Skeletal muscle cell (primary cell): Measurements from ENCODE around the gene FBXO48.
A peak's percentile ranks its signal among the peaks of the same experiment; 100 is the strongest.
"Not testable (repeated sequence)": the region's sequence is repeated elsewhere in the genome, so short reads cannot be mapped to it uniquely, and the experiment has no call there.

Experiments used
- DNase-seq: peaks from one replicate; pipeline ENCODE4 v3.0.0-alpha.2; 2010; ENCODE audit warnings: low read depth
- H3K4me3 ChIP-seq: 2 replicates; pipeline ENCODE4 v1.5.1; 2011; ENCODE audit warnings: low read depth, mild to moderate bottlenecking, control low read depth, low read length, moderate library complexity

FBXO48 gene, protein sequence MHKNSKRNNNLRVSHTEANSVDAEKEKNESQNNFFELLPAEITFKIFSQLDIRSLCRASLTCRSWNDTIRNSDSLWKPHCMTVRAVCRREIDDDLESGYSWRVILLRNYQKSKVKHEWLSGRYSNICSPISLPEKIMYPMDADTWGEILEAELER

GRCh38 chr2:68467077-68467960 is at the start of gene FBXO48, which contains the start of gene APLF:
TSS of gene FBXO48 (minus strand) at chr2:68467294. CDS start at chr2:68465145, 2,149 bp downstream.
TSS of gene APLF (plus strand) at chr2:68467585. CDS start at chr2:68467732, 147 bp downstream.
- DNase-seq = peak; percentile 96
- peak within 1 kb of the TSS; percentile 95 for H3K4me3 ChIP-seq

- no peak overlapping the region for H3K4me3 ChIP-seq
- no peak for DNase-seq
Measured at GRCh38 chr2:68516051-68516955, 49.2 kb upstream of the FBXO48 start.

DNA sequence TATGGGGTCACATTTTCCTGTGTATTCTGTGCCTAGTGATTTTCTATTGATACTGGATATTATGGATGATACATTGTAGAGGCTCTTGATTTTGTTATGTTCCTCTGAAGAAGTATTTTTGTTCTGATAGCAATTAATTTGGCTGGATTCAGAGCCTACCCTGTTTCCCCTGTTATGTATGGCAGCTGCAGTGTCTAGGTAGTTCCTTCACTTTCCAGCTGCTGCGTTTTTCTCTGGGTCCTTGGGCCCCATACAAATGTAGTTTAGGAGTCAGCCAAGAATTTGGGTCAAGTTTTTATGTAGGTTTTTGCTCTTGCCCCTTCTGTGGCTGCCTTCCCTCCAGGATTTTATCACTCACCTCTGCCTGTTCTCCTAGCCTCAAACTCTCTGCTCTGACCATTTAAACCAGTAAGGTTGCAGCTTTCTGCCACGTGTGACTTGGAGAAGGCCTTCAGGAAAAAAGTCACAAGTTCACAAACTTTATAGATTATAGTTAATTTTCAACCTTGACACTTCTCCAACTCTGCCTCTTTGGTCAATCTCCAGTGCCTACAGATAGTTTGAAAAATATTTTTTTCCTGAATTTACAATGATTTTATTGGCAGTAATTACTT is 47.3 kb upstream of the FBXO48 start:
- H3K4me3 ChIP-seq = no peak overlapping the region
- DNase-seq = no peak

- no peak overlapping the region for H3K4me3 ChIP-seq
- DNase-seq = no peak
Measured at GRCh38 chr2:68512966-68513365, 45.9 kb upstream of the FBXO48 start.

- H3K4me3 ChIP-seq = no peak overlapping the region
- DNase-seq = no peak
Measured at GRCh38 chr2:68512326-68512725, 45.2 kb upstream of the FBXO48 start.

DNA sequence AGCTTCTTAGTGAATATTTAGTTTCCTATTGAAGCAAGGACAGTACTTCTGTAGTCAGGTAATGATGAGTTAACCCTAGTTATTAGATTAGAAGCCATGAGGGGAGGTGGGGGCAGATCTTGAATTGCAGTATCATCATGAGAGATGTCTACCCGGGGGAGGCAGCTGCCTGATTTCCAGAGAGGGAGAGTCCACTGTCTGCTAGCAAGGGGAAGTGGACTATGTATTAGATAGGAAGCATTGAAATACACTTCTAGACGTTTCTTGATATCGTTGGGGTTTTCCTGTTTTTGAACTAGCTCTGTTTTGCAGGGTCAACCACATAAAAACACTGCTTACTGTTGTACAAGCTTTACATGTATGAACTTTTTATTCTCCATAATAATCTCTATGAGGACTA is 39.1 kb upstream of the FBXO48 start:
- no peak for DNase-seq
- no peak overlapping the region for H3K4me3 ChIP-seq

- no peak overlapping the region for H3K4me3 ChIP-seq
- no peak for DNase-seq
Measured at GRCh38 chr2:68505603-68506159, 38.6 kb upstream of the FBXO48 start.

- H3K4me3 ChIP-seq = no peak overlapping the region
- no peak for DNase-seq
Measured at GRCh38 chr2:68501768-68502167, 34.7 kb upstream of the FBXO48 start.

DNA sequence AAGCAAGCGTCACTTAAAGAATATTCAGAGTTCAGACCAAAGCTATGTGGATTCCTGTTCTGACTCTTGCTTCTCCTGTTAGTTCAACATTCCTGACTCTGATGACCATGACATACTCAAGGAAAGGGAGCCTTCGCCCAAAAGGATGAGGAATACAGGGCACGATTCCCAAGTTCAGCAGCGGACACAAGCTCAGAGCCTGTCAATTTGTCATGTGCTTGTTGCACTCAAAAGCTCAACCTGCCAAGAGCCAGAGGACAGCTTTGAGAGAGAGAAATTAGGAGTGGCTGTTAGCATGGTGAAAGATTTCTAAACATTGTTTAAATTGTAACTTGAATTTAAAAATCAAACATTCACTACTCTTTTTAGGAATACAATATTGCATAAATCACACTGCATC is 33.6 kb upstream of the FBXO48 start:
- DNase-seq = no peak

DNA sequence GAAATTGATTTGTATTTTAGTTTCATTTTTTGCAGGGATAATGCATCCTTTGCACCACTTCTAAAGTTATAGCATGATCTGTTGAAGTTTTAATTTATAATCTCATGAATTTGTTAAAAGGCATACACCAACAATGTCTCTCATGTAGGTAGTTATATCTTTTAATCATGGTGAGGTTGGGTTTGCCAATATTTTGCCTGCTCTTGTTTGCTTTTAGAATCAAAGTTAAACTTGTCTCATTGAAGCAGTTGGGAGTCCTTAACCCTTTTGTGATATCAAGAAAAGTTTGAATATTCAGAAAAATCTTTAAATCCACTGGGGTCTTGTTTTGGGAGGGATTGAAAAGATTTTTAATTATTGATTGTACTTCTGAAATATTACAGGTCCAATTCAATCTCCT is 32.0 kb upstream of the FBXO48 start:
- no peak overlapping the region for H3K4me3 ChIP-seq

More for the DNA sequence above, 33.6 kb upstream of the FBXO48 start:
- H3K4me3 ChIP-seq = no peak overlapping the region

DNA sequence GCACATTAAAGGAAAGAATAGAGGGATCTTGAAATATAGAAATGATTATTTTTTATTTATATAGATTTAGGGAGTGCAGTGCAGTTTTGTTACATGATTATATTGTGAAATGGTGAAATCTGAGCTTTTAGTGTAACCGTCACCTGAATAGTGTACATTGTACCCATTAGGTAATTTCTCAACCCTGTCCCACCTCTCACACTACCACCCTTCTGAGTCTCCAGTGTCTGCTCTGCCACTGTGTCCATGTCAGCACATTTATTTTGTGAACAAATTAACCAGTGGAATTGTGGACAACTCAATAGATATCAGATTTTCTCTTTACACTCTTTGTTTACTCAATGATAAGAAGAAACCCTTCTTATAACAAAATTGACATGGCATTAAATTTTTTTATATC is 24.5 kb upstream of the FBXO48 start:
- no peak for DNase-seq
- no peak overlapping the region for H3K4me3 ChIP-seq

More for the DNA sequence above, 32.0 kb upstream of the FBXO48 start:
- no peak for DNase-seq

DNA sequence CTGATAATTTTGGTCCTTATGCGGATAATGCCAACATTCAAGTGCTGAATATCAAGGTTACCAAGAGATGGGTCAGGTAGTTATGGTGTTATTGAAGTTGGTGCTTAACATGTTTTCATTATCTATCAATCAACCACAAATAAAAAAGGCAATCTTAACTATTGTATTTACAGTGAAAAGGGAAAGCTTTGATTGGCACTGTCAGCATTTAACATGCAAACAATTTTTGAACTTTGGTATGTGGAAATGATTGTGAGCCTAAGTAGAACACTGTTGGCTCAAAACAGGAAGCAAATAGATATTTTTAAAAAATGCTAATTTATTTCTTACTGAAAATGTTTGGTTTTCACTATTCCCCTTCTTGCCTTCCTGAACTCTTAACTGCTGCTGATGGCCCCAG is 22.2 kb upstream of the FBXO48 start:
- no peak overlapping the region for H3K4me3 ChIP-seq
- DNase-seq = no peak

DNA sequence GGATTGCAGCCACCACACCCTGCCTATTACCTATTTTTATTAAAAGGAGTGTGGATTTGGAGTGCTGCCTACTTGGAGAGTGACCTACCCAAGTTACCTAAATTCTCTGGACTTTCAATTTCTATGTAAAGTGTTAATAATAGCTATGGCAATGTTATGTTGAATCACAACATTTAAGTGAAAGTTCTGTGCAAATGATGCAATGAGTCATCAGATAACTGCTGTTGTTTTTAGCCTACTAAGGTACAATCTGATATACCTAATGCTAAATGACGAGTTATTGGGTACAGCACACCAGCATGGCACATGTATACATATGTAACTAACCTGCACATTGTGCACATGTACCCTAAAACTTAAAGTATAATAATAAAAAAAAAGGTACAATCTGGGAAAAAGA is 21.5 kb upstream of the FBXO48 start:
- DNase-seq, H3K4me3 ChIP-seq: not testable (repeated sequence)

DNA sequence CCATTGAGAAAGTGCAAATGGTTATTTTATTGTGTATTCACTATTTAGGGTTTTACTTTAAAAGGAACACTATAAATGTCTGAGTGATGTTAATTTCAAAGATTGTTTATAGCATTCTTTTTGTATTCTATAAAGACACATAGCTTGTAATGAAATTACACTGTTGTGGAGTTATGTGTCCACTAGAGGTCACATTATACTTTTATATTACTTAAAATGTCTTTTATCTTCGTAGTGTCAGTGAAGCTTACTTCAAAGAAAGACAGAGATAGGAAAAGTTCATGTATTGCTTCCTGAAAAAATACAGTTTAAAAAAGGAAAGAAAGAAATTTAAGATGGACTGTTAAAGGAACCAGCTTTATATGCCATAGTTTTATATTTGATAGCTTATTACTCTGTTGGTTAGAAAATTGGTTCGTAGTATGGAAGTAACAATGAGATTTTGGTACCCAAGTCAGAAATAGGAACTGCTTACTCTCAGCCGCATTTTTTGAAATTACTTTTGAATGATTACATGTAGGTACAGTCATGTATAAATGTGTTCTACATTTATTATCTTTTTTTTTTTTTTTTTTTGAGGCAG is 20.8 kb upstream of the FBXO48 start:
- H3K4me3 ChIP-seq = no peak overlapping the region
- peak; percentile 6 for DNase-seq

DNA sequence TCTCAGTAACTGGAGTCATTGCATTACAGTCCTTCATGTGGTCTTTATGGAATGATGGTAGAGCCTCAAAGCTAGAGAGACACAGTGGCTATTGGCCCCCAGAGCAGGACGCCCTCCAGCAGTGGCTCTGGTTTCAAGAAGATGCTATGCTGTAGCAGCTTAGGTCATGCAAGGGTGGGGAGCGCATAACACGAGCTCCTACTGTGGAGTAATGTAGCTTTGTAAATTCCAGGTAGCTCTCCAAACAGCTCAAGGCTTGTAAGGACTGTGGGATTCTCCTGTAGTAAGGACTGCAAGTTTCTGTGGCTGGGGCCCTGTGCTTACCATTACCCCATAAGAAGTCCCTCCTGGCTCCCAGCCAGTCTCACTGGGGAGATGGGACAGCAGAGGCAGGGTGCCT is 15.9 kb upstream of the FBXO48 start:
- no peak for DNase-seq
- no peak overlapping the region for H3K4me3 ChIP-seq

DNA sequence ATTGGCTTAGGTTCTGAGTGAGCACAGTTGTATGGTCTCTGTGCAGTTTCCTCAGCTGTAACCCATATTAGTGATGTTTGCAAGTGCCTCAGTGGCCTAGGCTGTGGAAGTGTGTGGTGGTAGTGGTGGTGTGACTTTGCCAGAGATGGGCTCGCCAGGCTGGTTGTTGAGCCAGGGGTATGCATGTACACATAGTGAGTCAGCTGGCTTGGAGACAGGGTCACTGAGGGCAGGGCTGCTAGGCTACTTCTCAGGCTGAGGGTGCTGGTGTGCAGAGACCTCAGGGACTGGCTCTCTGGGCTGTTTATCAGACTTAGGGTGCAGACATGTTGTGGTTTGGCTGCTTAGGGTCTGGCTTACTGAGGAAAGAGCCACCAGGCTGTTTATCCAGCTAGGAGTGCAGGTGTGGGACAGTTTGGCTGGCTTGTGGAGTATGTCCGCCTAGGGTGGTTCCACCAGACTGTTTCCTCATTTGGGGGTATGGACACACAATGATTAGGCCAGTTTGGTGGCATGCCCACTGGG is 15.3 kb upstream of the FBXO48 start:
- no peak for DNase-seq
- H3K4me3 ChIP-seq = no peak overlapping the region

GRCh38 chr2:68478688-68479087 is 11.6 kb upstream of the FBXO48 start:
- DNase-seq = no peak
- H3K4me3 ChIP-seq = no peak overlapping the region

GRCh38 chr2:68476454-68476853 is 9.4 kb upstream of the FBXO48 start:
- no peak overlapping the region for H3K4me3 ChIP-seq
- no peak for DNase-seq

DNA sequence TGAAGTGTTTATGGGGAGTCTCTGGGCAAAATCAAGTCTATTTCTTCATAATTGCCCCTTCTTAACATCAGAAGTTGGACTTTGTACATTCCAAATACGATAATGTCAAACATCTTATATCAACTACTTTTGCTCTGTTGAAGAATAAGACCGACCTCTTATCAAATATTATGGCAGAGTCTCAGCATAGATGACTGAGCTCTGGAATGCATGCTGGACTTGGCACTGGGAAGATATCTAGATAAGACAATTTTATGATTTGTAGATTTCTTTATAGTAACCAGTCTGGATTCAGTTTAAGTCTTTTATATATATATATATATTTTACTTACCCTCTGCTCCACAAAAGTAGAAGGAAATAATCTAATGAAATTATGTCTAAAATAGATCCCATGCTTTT is 8.5 kb upstream of the FBXO48 start:
- DNase-seq = no peak

More for the DNA sequence above, 8.5 kb upstream of the FBXO48 start:
- no peak overlapping the region for H3K4me3 ChIP-seq
